Ammon's horn (tissue), 1 donor: ENCODE data around the gene CIB4.
A peak's percentile ranks its signal among the peaks of the same experiment; 100 is the strongest.

Experiments used
- DNase-seq: peaks from one replicate; pipeline ENCODE4 v3.0.0-alpha.2; 2016; ENCODE audit warnings: low spot score

Gene CIB4

GRCh38 chr2:26621469-26622199, 19.5 kb downstream of the CIB4 start:
- no peak for DNase-seq

GRCh38 chr2:26620031-26620605, 21.0 kb downstream of the CIB4 start:
- DNase-seq, result no peak

GRCh38 chr2:26619521-26619951, 21.6 kb downstream of the CIB4 start:
- no peak for DNase-seq

- no peak for DNase-seq
These were observed 22.1 kb downstream of the CIB4 start for GRCh38 chr2:26619096-26619495.

- DNase-seq, result no peak
These were observed 22.6 kb downstream of the CIB4 start for GRCh38 chr2:26618611-26619010.

GRCh38 chr2:26617588-26618083, 23.5 kb downstream of the CIB4 start:
- DNase-seq, result no peak

DNA sequence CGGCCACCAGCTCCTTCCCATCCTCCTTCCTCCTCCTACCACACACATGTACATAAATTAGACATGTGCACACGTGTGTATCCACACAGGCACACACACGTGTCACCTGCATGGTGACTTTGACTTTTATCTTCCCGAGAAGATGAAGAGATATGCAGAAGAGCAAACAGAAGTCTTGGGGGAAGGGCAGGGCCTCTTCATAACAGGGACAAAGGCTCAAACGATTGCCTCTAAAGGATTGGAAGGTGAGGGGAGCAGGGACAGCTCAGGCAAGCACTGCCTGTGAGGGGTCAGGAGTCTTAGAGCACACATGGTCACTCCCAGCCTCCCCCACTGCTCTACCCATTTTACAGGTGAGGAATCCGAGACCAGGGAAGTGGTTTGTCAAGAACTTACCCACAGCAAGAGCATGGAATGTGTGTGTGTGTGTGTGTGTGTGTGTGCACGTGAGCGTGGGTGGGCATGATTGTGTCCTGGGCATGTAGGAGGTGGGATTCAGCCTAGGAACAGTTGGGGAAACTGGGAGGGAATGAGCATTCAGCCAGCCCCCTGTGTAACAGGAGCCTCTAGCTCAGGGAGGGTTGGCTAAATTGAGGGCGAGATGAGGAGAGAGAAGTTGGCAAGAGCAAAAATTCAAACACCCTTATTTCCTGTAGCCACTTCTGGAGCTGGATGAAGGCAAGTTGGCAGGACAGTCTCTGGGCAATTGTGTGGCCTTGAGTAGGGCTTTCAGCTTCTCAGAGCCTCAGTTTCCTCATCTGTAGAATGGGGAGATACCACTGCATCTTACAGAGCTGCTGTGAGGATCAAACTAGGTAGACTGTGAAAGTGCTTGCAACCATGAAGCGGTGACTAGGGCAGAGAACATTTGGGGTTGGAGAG, 24.2 kb downstream of the CIB4 start:
- DNase-seq, result no peak

DNA sequence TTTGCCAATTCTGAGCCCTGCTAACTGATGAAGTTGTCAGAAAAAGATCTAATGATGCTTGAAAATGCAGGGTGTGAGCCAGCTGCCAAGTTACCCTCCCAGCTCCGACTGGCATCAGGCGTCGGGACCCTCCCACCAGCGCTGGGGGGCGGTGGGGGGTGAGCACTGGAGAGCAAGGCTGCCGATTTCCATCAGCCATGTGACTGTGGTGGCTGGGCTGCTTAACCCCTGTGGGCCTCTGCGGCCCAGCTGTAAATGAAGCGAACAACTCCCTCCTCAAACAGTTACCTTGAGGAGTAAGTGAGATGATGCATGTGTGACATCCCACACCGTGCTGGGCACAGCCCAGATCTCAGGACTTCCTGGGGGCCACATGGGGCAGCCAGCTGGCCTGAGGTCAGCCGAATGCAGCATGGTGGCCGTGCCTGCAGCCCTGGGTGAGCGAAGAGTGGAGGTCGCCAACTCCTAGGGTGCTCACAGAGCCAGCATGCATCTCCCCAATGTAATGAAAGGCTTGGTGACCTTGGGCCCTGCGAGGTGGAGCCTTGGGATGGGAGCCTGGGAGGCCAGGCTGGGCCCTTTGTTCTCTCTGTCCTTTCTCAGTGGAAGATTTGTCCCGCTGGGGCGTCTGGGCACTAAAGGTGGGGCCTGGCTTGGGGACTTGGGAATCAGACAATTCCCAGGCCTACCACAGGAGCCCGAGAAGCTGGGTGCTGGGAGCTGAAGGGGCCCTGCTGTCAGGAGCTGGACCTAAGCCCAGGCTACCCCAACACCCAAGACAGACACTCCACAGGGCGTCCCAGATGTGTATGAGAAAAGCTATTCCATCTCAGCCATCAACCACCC, 25.1 kb downstream of the CIB4 start:
- DNase-seq, result peak; percentile 56

- no peak for DNase-seq
These were observed 25.8 kb downstream of the CIB4 start for GRCh38 chr2:26615336-26615859.

DNA sequence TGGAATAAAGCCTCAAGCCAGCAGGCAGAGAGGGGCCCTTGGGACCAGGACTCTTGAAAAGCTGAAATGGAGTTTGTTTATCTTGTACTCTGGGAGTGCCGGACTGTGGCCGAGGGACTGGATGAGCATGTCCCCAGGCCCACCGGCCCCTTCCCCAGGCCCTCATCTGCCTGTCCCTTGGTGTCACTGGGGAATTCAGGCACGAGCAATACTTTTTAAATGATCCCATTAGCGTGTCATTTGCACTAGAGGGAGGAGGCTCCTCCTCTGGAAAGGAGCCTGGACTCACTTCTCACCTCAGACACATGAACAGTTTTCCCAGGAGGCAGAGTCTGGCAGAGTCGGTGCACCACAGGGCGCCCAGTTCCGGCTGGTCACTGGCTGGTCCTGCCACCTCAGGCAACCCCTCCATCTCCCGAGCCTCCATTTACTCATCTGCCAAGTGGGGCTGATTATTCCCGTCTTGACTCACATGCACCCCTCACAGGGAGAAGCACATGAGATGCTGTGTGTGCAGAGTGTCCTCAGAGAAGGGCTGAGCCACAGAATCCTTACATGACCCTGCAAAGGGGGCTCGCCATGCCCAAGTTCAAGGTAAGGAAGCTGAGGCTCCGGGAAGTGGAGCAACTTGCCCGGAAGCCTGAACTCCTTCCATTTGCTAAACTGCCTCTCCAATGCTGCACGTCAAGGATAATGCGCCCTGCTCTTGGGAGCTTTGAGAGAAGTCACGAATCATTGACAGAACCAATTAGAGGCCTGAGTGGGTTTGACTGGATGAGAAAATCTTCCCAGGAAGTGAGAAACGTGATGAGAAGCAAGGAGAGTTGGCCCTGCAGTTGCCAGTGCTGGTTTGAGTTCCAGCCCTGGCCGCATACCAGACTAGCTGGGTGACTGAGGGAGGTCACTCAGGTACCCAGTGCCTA, 26.7 kb downstream of the CIB4 start:
- no peak for DNase-seq

GRCh38 chr2:26613241-26614215, 27.6 kb downstream of the CIB4 start:
- DNase-seq, result no peak

DNA sequence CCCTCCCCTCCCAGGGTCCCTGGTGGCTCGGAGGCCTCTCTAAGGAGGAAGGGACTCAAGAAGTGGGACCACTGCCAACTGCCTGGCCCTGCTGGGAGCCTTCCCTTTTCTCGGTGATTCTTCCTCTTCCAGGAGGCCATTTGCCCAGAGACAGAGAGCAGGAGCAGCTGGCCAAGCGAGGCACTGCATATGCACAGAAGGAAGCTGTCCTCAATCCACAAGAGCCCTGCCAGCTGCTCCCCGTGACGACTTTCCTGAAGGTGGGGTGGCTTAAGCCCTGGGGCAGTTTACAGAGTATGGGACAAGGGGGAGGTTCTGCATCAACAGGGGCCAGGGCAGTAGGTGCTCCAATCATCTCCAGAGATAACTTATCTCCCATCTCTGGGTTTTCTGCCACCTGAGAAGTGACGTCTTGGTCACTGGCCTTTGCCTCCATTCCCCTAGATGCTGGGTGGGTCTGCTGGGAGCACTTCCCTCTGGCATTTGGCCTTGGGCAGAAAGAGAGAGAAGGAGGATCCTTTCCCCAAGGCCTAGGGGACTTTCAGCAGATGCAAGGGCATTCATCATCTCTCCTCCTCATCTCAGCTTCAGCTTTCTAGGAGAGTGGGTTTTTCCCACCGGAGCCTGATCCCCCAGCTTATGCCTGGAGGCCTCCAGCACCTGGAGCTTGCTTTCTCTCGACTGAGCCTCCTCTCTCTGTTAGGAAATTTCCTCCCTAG, 28.5 kb downstream of the CIB4 start:
- peak; percentile 82 for DNase-seq

DNA sequence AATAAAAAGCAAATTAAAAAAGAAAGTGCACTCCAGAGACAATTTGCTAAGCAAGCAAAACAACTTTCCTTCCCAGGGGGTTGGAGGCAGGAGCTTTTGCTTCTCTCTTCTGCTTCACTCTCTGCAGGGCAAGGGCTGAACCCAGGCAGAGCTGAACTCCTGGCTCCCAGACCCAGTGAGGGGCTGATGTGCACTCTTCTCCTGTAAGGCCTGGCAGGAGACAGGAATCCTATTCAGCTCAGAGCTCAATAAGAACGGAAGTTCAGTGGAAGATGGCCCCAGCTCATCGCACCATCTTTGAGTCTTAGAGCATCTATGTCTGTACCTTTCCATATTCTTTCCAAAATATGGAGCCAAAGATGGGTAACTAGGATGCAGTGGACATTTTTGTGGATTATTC, 29.1 kb downstream of the CIB4 start:
- DNase-seq, result no peak

DNA sequence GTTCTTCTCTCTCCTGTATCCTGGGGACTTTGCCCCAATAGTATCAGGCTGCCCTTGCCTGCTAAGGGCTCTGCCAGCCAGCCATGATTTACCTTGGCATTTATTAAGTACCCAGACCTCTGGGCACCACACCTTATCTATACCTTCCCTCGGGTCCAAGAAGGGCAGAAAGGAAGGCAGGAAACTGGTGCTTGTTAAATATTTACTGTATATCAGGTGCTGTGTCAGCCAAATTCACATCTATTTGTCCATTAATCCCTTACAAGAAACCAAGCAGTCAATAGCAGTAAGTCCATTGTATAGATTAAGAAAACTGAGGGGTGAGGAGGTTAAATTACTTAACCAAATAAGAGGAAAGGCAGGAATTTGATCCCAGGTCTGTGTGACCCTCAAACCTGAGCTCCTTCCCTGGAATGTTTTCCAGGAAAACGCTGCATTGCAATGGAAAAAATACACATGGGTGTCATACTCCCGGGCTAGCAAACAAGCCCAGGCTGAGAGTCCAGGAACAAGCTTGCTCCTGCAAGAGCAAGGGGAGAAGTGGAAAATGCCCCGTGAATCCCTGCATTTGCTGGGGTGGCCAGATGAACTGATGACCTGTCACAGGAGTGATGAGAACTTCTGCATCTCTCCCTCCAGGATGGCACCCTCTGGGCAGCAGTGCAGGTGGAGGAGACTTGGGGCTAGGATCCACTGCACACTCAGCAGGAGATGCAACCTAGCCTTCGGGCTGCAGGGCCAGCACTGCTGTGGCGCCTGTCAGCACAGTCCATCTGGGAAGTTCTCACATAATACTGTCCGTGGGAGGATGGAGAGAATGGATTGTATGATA, 30.4 kb downstream of the CIB4 start:
- no peak for DNase-seq

- DNase-seq, result no peak
These were observed 31.3 kb downstream of the CIB4 start for GRCh38 chr2:26609839-26610277.

GRCh38 chr2:26609205-26609631, 31.9 kb downstream of the CIB4 start:
- DNase-seq, result no peak

GRCh38 chr2:26608557-26608956, 32.6 kb downstream of the CIB4 start:
- DNase-seq, result no peak
